Stimulated activated CD4-positive, alpha-beta T cell treated with anti-CD3 and anti-CD28 coated beads, Interleukin-15, amount 100 ng/mL, for 1 hour (primary cell): ENCODE measurements around the gene ABCG1.
"Not testable (repeated sequence)": the region's sequence is repeated elsewhere in the genome, so short reads cannot be mapped to it uniquely, and the experiment has no call there.

Experiments used
- DNase-seq, 2 donors: peaks; one replicate each; pipeline ENCODE4 v3.0.0-alpha.2; 2020; ENCODE audit warnings: low read depth in 1 of 2, low spot score in 1 of 2

ABCG1 gene

DNA sequence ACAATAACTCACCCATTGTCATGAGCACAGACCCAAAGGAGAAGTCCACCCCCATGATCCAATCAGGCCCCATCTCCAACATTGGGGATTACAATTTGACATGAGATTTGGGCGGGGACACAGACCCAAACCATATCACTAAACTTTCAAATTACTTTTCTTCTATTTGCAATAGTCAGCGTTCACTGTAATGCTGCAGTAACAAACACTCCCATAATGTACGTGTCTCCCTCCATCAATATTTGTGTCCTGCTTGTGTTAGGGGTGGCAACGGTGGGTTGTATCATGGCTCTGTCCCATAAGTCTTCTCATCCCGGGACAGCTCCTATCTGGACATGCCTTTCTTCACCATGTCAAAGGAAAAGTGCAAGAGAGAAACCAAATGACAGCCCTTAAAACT, 70.0 kb downstream of the ABCG1 start:
- DNase-seq: no peak

DNA sequence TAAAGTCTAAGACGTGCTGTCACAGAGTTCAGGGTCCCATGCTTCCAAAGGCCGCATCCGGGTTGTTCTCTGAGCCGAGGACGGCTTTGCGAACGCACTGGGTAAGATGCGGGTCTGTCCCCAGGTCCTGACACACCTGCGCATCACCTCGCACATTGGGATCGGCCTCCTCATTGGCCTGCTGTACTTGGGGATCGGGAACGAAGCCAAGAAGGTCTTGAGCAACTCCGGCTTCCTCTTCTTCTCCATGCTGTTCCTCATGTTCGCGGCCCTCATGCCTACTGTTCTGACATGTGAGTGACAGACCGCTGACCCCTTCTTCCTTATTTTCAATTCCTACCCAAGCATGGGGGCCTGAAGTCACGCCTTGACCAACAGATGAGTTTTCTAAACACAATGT, 71.0 kb downstream of the ABCG1 start:
- no peak for DNase-seq

- no peak for DNase-seq
Measured at GRCh38 chr21:42290505-42290904, 71.6 kb downstream of the ABCG1 start.

DNA sequence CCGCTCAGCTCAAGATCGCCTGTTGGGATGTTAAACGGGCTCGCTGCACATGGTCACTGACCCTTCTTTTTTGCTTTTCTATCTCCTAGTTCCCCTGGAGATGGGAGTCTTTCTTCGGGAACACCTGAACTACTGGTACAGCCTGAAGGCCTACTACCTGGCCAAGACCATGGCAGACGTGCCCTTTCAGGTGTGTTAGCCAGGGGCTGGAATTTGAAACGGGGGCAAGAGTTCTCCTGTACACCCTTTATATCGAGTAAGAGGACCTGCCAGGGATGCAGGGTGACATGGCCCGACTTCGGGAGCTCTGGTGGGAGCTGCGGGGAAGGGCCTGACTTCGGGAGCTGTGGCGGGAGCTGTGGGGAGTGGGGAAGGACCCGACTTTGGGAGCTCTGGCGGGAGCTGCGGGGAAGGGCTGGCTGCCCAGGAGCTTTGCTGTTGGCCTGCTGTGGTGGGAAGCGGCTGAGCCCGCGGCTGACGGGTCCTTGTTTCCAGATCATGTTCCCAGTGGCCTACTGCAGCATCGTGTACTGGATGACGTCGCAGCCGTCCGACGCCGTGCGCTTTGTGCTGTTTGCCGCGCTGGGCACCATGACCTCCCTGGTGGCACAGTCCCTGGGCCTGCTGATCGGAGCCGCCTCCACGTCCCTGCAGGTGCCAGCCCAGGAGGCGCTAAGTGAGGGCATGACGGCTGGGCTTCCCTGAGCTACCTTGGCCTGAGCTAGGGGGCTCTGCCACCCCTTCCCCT, 72.2 kb downstream of the ABCG1 start:
- DNase-seq: no peak

DNA sequence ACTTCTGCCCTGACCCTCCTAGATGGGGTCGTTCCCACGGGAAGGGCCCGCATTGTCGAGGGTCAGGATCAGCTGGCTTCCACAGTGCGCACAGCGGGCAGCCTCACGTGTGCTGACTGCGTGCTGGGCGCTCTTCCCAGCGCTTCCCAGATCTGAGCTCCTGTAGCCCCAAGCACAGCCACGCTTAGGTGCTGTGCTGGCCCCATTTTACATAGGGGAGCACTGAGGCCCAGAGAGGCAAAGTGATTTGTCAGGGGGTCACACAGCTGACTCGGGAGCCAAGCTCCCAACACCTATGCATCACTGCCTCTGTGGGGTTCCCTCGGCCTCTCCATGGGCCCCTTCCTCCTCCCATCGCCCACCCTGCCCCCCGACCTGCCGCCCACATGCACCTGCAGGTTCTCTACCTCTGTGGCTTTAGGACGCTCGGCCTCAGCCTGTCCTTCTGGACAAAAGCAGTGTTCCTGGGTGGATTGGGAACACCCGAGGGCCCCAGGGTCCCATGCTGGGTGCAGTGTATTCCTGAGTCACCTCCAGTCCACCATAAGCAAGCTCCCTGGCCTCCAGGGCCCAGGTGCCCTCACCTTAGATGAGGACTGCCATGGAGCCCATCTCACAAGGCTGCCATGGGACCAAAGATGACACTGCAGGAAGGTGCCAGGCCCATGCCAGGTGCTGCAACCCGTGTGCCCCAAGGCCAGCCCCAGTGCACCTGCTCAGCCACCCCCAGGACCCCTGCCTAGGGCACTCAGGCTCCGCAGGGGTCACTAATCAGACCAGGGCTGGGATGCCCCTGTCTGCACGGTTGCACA, 73.0 kb downstream of the ABCG1 start:
- DNase-seq: no peak

DNA sequence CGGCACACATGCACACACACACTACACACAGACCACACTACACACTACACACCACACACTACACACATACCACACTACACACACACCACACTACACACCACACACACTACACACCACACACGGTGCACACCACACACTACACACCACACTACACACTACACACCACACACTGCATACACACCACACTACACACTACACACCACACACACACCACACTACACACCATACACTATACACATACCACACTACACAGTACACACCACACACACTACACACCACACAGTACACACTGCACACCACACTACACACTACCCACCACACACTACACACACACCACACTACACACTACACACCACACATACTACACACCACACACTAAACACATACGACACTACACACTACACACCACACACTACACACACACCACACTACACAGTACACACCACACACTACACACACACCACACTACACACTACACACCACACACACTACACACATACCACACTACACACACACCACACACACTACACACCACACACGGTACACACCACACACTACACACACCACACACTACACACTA, 73.7 kb downstream of the ABCG1 start:
- DNase-seq: not testable (repeated sequence)

- no peak for DNase-seq
Measured at GRCh38 chr21:42293649-42294272, 74.8 kb downstream of the ABCG1 start.

DNA sequence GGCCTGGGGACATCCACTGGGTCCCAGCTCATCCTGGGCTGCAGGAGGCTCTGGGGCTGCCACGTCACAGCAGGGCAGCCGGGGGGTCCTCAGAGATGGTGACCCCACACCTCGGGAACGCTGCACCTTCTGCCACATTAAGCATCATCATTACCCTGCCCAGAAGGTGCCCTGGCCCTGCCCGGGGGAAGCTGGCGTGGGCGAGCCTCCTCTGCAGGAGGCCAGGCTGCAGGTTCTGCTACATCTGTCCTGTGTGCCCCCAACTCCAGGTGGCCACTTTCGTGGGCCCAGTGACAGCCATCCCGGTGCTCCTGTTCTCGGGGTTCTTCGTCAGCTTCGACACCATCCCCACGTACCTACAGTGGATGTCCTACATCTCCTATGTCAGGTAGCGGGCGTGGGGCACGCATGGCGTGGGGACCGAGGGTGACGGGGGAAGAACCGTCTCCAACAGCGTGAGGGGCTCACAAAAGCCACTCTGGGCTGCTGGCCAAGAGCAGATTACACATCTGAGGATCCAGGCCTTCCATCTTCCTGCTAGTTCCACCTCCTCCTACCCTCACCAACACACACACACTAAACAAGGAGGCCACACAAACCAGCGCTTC, 75.4 kb downstream of the ABCG1 start:
- DNase-seq: no peak

- no peak for DNase-seq
Measured at GRCh38 chr21:42295845-42296244, 76.9 kb downstream of the ABCG1 start.

GRCh38 chr21:42296501-42296900, 77.6 kb downstream of the ABCG1 start:
- DNase-seq: no peak

DNA sequence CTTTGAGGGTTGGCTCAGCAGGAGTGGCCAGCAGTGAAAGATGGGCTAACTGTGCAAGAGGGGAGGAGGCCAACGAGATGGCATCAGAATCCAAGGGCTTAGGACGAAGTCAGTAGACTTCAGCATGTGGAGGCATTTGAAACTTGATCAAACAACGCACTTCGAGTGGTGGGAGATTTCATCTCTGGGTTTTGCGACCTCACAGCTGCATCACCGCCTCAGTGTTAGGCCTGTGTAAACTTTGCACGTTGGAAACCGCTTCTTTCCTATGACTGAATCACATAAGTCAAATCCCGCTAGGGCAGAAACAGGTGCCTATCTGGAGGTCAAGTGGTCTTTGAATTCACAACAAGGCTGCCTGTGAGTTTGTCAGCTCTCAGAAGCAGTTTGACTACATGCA, 78.4 kb downstream of the ABCG1 start:
- DNase-seq: no peak

- DNase-seq: no peak
Measured at GRCh38 chr21:42298237-42298636, 79.3 kb downstream of the ABCG1 start.

- DNase-seq: no peak
Measured at GRCh38 chr21:42298657-42299056, 79.7 kb downstream of the ABCG1 start.

DNA sequence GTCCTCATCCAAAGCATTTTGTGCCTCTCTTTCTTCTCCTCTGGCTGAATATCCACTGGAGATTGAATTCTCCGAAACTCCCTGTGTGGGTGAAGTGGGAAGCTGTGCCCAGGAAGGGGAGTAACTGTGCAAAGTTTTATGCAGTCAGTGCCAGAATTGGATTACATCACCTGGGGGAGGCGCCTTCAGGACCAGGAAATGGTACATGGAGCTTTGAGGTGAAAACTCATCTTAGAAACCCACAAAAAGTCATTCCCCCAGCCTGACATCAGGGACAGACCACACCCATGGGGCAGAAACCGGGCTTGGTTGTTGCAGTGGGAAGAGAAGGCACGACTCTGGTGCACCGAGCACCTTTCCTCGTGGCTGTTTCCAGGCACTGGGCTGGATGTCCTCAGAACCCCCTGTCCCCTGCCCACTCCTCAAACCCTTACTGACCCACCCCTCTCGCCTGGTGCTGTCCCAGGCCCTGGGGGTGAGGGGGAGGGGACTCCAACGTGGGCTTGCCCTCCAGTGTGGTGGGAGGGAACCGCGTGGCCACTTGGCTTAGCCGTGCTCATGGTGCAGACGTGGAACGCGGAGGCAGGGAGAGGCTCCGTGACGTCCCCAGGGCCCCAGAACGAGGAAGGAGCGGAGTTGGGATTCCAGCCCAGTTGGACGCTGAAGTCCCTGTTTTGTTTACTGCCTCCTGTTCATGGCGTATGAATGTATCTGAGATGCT, 80.5 kb downstream of the ABCG1 start:
- DNase-seq: no peak

- DNase-seq: no peak
Measured at GRCh38 chr21:42300045-42300583, 81.2 kb downstream of the ABCG1 start.

GRCh38 chr21:42300956-42301355, 82.0 kb downstream of the ABCG1 start:
- no peak for DNase-seq

- no peak for DNase-seq
Measured at GRCh38 chr21:42301371-42302075, 82.6 kb downstream of the ABCG1 start.

DNA sequence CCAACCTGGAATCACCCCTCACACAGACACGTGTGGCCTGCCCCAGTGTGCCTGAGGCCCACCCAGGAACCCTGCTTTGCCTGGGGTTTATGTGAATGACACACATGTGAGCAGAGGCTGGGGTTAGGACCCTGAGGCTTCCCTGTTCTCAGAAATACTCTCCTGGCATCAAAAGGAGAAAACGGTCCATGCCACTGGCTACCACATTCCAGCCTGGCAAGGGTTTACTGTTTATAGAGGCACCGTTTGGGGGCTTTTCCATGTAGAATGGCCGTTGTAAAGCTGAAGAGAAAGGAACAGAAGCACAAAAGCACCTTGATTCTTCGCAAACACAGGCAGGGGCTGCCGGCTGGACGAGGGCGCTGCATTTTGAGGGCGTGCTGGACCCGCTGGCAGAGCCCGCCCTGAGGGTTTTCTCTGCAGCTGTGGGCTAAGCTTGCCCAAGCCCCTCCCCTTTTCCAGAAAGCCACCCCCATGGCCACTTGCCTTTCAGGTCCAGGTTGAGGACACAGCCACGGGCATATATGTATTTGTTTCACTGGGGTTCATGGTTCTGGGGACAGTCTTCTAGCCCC, 83.2 kb downstream of the ABCG1 start:
- DNase-seq: no peak

DNA sequence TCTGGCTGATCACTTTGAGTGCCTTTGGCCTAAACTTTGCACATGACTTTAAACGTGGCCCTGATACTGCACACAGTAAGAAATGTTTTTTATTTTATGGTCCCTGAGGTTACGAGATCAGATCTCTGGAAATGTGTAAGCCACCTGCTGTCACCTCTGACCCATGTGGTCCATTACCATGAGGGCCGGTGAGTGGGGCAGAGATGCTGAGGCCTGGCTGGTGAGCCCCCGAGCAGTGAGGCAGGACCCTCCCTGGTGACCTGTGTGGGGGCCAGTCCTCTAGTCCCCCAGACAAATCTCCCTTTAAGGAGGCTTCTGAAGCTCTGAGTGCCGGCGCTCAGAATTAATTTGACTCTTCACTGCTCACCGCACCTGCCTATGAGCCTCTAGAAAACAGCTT, 83.9 kb downstream of the ABCG1 start:
- DNase-seq: no peak
